Measurements from ENCODE around the gene SRPK2.

DNA sequence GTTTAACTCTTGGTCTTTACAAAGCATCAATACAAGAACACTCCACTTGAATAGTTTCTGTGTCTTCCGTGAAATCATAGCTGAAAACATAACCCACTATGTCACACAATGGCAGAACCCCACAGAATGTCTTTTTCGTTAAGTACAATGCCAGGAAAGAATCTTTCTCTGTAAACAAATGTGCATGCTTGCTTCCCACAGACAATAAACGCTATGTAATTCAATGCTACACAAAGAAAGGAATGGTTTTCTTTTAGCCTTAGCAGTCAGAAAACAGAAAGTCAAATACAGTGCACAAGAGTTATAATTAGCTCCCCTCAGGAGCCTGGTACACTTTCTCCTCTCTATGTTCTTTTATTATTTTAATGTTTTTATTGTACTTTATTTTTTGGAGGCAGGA is 186.1 kb downstream of the SRPK2 start:
- no peak for TF ChIP-seq POLR2A (IDR thresholded peaks at IDR 0.05)
- TF ChIP-seq, protein P1, sequence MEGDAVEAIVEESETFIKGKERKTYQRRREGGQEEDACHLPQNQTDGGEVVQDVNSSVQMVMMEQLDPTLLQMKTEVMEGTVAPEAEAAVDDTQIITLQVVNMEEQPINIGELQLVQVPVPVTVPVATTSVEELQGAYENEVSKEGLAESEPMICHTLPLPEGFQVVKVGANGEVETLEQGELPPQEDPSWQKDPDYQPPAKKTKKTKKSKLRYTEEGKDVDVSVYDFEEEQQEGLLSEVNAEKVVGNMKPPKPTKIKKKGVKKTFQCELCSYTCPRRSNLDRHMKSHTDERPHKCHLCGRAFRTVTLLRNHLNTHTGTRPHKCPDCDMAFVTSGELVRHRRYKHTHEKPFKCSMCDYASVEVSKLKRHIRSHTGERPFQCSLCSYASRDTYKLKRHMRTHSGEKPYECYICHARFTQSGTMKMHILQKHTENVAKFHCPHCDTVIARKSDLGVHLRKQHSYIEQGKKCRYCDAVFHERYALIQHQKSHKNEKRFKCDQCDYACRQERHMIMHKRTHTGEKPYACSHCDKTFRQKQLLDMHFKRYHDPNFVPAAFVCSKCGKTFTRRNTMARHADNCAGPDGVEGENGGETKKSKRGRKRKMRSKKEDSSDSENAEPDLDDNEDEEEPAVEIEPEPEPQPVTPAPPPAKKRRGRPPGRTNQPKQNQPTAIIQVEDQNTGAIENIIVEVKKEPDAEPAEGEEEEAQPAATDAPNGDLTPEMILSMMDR (IDR thresholded peaks at IDR 0.05) = no peak
